Testis (tissue), 2 donors: ENCODE measurements around the gene SREK1IP1.

ENCODE experiments used
- CTCF ChIP-seq, 3 experiments: fragments of 450-650 bp in 2 of 3; fragments of 200-600 bp in 1 of 3; sonication (generic) in 1 of 3; IDR thresholded peaks; one replicate each; pipeline ENCODE4 v1.5.1; 2016 to 2019; ENCODE audit warnings: antibody characterized with exemption in 3 of 3, mild to moderate bottlenecking in 2 of 3, moderate library complexity in 1 of 3
- POLR2A ChIP-seq: fragments of 450-650 bp; IDR thresholded peaks from one replicate; pipeline ENCODE4 v1.6.1; 2017; ENCODE audit warnings: antibody characterized with exemption, mild to moderate bottlenecking, moderate library complexity

DNA sequence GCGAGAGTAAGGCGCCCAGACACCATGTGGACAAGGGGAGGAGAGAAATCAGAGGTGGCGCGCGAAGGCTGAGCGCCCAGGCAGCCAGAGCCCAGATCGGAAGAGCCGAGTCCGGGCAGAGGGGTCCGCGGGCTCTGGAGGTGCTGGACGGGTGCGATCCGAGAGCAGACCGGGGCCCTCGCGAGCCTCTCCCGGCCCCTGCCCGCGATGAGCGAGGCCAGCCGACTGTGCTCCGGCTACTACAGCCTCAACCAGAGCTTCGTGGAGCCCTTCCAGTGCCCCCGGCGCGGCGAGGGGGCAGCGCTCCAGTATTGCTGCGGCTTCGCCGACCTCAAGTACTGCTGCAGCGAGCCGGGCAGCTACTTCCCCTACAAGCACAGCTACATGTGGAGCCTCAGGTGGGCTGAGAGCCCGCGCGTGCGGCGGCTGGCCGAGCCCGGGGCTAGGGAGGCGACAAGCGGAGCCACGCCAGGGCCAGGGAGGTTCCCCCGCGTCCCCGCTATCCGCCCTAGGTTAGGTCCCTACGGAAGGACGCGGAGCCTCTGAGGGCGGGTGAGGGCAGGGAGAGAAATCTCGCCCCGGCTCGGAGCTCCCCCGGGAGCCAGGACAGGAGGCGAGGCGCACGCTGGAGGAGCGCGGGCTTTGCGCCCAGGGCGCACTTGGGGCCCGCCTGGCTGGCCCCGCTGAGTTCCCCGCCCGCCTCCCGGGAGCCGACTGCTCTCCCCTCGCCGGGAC lies 77.9 kb downstream of the SREK1IP1 start, which contains the start of gene SHISAL2B:
- TF ChIP-seq CTCF (IDR thresholded peaks at IDR 0.05) = no peak
- no peak for TF ChIP-seq POLR2A
